HEK293 (cell line): ENCODE data around the gene LAMA2.

Source experiments
- TCF7L2 ChIP-seq: IDR thresholded peaks from 2 replicates; pipeline ENCODE4 v1.6.1; 2011; ENCODE audit warnings: low read depth, mild to moderate bottlenecking, inconsistent platforms, low read length, moderate library complexity, borderline replicate concordance
- ZNF274 ChIP-seq, 2 experiments: fragments of 200-500 bp in 1 of 2; fragments of 450-650 bp in 1 of 2; sonication (Bioruptor generic) in 1 of 2; formaldehyde crosslinking in 1 of 2; IDR thresholded peaks; 2 replicates each; pipeline versions ENCODE4 v1.5.1 to v1.6.1; 2014 to 2016; ENCODE audit warnings: borderline replicate concordance in 1 of 2, inconsistent platforms in 1 of 2, low read length in 1 of 2, missing biosample characterization in 1 of 2, missing genetic modification characterization in 1 of 2
- ZNF596 ChIP-seq: fragments of 450-650 bp; IDR thresholded peaks from 2 replicates; pipeline ENCODE4 v1.5.0; 2018; ENCODE audit warnings: missing biosample characterization, mild to moderate bottlenecking, missing genetic modification characterization, moderate library complexity

- no peak for TF ChIP-seq ZNF596
- TF ChIP-seq ZNF274 (IDR thresholded peaks at IDR 0.05; ENCODE audit: low read length): no peak
- no peak for TF ChIP-seq ZNF274 (tag by site-specific recombination; IDR thresholded peaks at IDR 0.05; ENCODE audit: borderline replicate concordance)
- no peak for TF ChIP-seq TCF7L2
These were observed 131.4 kb downstream of the LAMA2 start for GRCh38 chr6:129014302-129014701.
